H1 (cell line): ENCODE results near the gene ANKMY2. TPM values are rescaled to one million over a fixed set of nuclear protein-coding genes. Genes with fewer than 3 reads are reported as not detected.

ENCODE experiments used
- CTCF ChIA-PET: fragments of 300-600 bp; sonication (Branson Sonifier 250); formaldehyde crosslinking; loops from one replicate; lab custom pipeline; 2021; ENCODE audit not compliant: partially characterized antibody; lab: Charles Lee
- POLR2A ChIA-PET: fragments of 300-600 bp; sonication (Branson Sonifier 250); formaldehyde crosslinking; loops from one replicate; lab custom pipeline; 2021; ENCODE audit warnings: inconsistent platforms; ENCODE audit not compliant: partially characterized antibody; lab: Charles Lee
- DNase-seq, 2 experiments: peaks; one replicate each; pipeline versions ENCODE4 v3.0.0 to v3.0.0-alpha.2; 2010 to 2022; ENCODE audit warnings: low spot score in 2 of 2, low read depth in 1 of 2, mixed read lengths in 1 of 2
- FAIRE-seq: peaks from 2 replicates; lab custom pipeline; 2011; peaks lifted over from hg19 to GRCh38; lab: Jason Lieb, UNC
- H2AFZ ChIP-seq: 2 replicates; pipeline ENCODE4 v1.8.1; 2012; ENCODE audit warnings: low read length, inconsistent platforms
- H2AK5ac ChIP-seq: 2 replicates; pipeline ENCODE4 v1.6.1; 2013; ENCODE audit warnings: low read depth, low read length
- H2BK120ac ChIP-seq: replicated peaks from 2 replicates; pipeline ENCODE3; 2013; ENCODE audit warnings: low read depth, low read length, inconsistent platforms
- H2BK12ac ChIP-seq: 2 replicates; pipeline ENCODE4 v1.6.1; 2013; ENCODE audit warnings: low read depth, low read length
- H2BK15ac ChIP-seq: 2 replicates; pipeline ENCODE4 v1.6.1; 2013; ENCODE audit warnings: low read length
- H2BK20ac ChIP-seq: 2 replicates; pipeline ENCODE4 v1.6.1; 2013; ENCODE audit warnings: low read length
- H2BK5ac ChIP-seq: 2 replicates; pipeline ENCODE4 v1.6.1; 2013; ENCODE audit warnings: low read depth, low read length
- H3K14ac ChIP-seq: 2 replicates; pipeline ENCODE4 v1.6.1; 2013; ENCODE audit warnings: inconsistent platforms; ENCODE audit not compliant: insufficient read length
- H3K18ac ChIP-seq: 2 replicates; pipeline ENCODE4 v1.6.1; 2013; ENCODE audit warnings: low read length; ENCODE audit errors: extremely low read depth
- H3K23ac ChIP-seq: 2 replicates; pipeline ENCODE4 v1.6.1; 2013; ENCODE audit warnings: inconsistent platforms; ENCODE audit not compliant: insufficient read length
- H3K23me2 ChIP-seq: 2 replicates; pipeline ENCODE4 v1.6.1; 2013; ENCODE audit warnings: low read depth, low read length
- H3K27ac ChIP-seq: 2 replicates; pipeline ENCODE4 v1.6.1; 2011; ENCODE audit warnings: low read depth, low read length, inconsistent platforms
- H3K27me3 ChIP-seq, 4 experiments: replicated peaks in 1 of 4; 1 replicate in 1 of 4; 2 replicates in 3 of 4; pipeline versions ENCODE4 v1.6.1 to v1.8.1; 2011 to 2013; ENCODE audit warnings: low read length in 3 of 4, mild to moderate bottlenecking in 3 of 4, inconsistent platforms in 2 of 4, mixed read lengths in 2 of 4, moderate library complexity in 1 of 4; ENCODE audit not compliant: control insufficient read depth in 3 of 4, insufficient read depth in 3 of 4; ENCODE audit errors: extremely low read depth in 1 of 4
- H3K36me3 ChIP-seq, 4 experiments: 2 replicates each; pipeline versions ENCODE4 v1.6.1 to v1.8.1; 2011 to 2013; ENCODE audit warnings: mild to moderate bottlenecking in 4 of 4, low read length in 3 of 4, moderate library complexity in 2 of 4, control low read depth in 1 of 4, inconsistent platforms in 1 of 4; ENCODE audit not compliant: insufficient read depth in 4 of 4, control insufficient read depth in 2 of 4
- H3K4ac ChIP-seq: replicated peaks from 2 replicates; pipeline ENCODE3; 2013; ENCODE audit warnings: low read length, low read depth, mixed read lengths, inconsistent platforms; ENCODE audit not compliant: insufficient read length
- H3K4me1 ChIP-seq, 4 experiments: replicated peaks in 1 of 4; 1 replicate in 1 of 4; 2 replicates in 3 of 4; pipeline versions ENCODE4 v1.6.1 to v1.8.1; 2011 to 2013; ENCODE audit warnings: low read length in 3 of 4, inconsistent platforms in 2 of 4, mixed read lengths in 1 of 4; ENCODE audit not compliant: insufficient read depth in 4 of 4, control insufficient read depth in 3 of 4
- H3K4me2 ChIP-seq, 2 experiments: 2 replicates each; pipeline versions ENCODE4 v1.6.1 to v1.8.1; 2011 to 2013; ENCODE audit warnings: low read depth in 2 of 2, low read length in 2 of 2, control low read depth in 1 of 2, inconsistent platforms in 1 of 2, mild to moderate bottlenecking in 1 of 2; ENCODE audit not compliant: insufficient read depth in 1 of 2
- H3K4me3 ChIP-seq, 4 experiments: fragments of 200-600, 300-600 bp in 1 of 4; sonication (generic), shearing (Covaris generic), sonication (Bioruptor Twin) in 1 of 4; 2 replicates each; pipeline versions ENCODE4 v1.5.1 to v1.8.1; 2011 to 2016; ENCODE audit warnings: low read length in 4 of 4, low read depth in 3 of 4, control low read depth in 2 of 4, inconsistent platforms in 2 of 4, mild to moderate bottlenecking in 2 of 4, mixed read lengths in 1 of 4, moderate library complexity in 1 of 4; ENCODE audit not compliant: insufficient read depth in 2 of 4; ENCODE audit errors: extremely low read depth in 1 of 4
- H3K56ac ChIP-seq: replicated peaks from 2 replicates; pipeline ENCODE3; 2013; ENCODE audit warnings: low read depth, mild to moderate bottlenecking, mixed read lengths, low read length, inconsistent platforms; ENCODE audit not compliant: insufficient read length
- H3K79me1 ChIP-seq: 2 replicates; pipeline ENCODE4 v1.6.1; 2013; ENCODE audit warnings: low read depth, low read length, control low read depth
- H3K79me2 ChIP-seq, 2 experiments: 2 replicates each; pipeline versions ENCODE4 v1.6.1 to v1.8.1; 2012 to 2013; ENCODE audit warnings: low read length in 2 of 2, mild to moderate bottlenecking in 2 of 2, inconsistent platforms in 1 of 2; ENCODE audit not compliant: insufficient read depth in 2 of 2, control insufficient read depth in 1 of 2
- H3K9ac ChIP-seq, 4 experiments: replicated peaks in 1 of 4; 1 replicate in 1 of 4; 2 replicates in 3 of 4; pipeline versions ENCODE4 v1.6.1 to v1.8.1; 2011 to 2013; ENCODE audit warnings: low read depth in 3 of 4, low read length in 3 of 4, control low read depth in 2 of 4, mild to moderate bottlenecking in 2 of 4, moderate library complexity in 2 of 4, inconsistent platforms in 1 of 4; ENCODE audit errors: extremely low read depth in 1 of 4
- H3K9me3 ChIP-seq, 2 experiments: 2 replicates each; pipeline versions ENCODE4 v1.6.1 to v1.8.1; 2012 to 2013; ENCODE audit warnings: mild to moderate bottlenecking in 2 of 2, moderate library complexity in 2 of 2, control low read depth in 1 of 2, inconsistent platforms in 1 of 2, low read depth in 1 of 2, low read length in 1 of 2, mixed read lengths in 1 of 2; ENCODE audit not compliant: insufficient read depth in 2 of 2
- H4K20me1 ChIP-seq, 2 experiments: replicated peaks in 1 of 2; 2 replicates each; pipeline versions ENCODE3 to v1.8.1; 2011 to 2013; ENCODE audit warnings: inconsistent platforms in 2 of 2, low read length in 2 of 2, mild to moderate bottlenecking in 1 of 2; ENCODE audit not compliant: insufficient read depth in 2 of 2, control insufficient read depth in 1 of 2
- H4K5ac ChIP-seq: 2 replicates; pipeline ENCODE4 v1.6.1; 2013; ENCODE audit warnings: low read length, low read depth, mixed read lengths, inconsistent platforms; ENCODE audit not compliant: insufficient read length
- H4K8ac ChIP-seq: 2 replicates; pipeline ENCODE4 v1.8.0; 2013; ENCODE audit warnings: mild to moderate bottlenecking, moderate library complexity, low read length, inconsistent platforms; ENCODE audit not compliant: insufficient read depth; ENCODE audit errors: extremely low read depth
- H4K91ac ChIP-seq: replicated peaks from 2 replicates; pipeline ENCODE3; 2013; ENCODE audit warnings: low read length, mixed read lengths, inconsistent platforms; ENCODE audit not compliant: insufficient read length
- CTBP2 ChIP-seq: IDR thresholded peaks from 2 replicates; pipeline ENCODE4 v1.7.0; 2011; ENCODE audit warnings: borderline replicate concordance, mild to moderate bottlenecking, moderate library complexity, mixed read lengths, low read length; ENCODE audit not compliant: insufficient read depth, insufficient read length
- TCF12 ChIP-seq: IDR thresholded peaks from 2 replicates; pipeline ENCODE4 v1.6.1; 2011; ENCODE audit warnings: low read depth, mild to moderate bottlenecking, low read length
- WGBS, 2 experiments: shearing (Covaris generic) in 1 of 2; methylation state at CpG; one replicate each; pipeline versions ENCODE4 v1.1.6 to v1.1.7; 2013 to 2015; ENCODE audit warnings: low lambda C conversion rate in 2 of 2, mixed read lengths in 2 of 2, inconsistent platforms in 1 of 2, low coverage in 1 of 2, missing lambda C conversion rate in 1 of 2; ENCODE audit not compliant: insufficient replicate concordance in 2 of 2, insufficient coverage in 1 of 2, insufficient read length in 1 of 2; ENCODE audit errors: extremely low coverage in 1 of 2, missing lambda C conversion rate in 1 of 2; 5-methylcytosine and 5-hydroxymethylcytosine counted together
- polyA plus RNA-seq, 7 experiments: library from polyadenylated mRNA; depleted of rRNA in 3 of 7; stranded (reverse) in 5 of 7; unstranded in 2 of 7; fragments of >200 nt in 5 of 7; fragments of 200-250 nt in 2 of 7; gene quantifications; 1 replicate in 5 of 7; 2 replicates in 1 of 7; 4 replicates in 1 of 7; pipeline versions ENCODE4 v1.2.1 to v1.2.3, GENCODE V29; 2011 to 2013; ENCODE audit warnings: missing spikeins in 2 of 7, mixed read lengths in 2 of 7
- total RNA-seq: library from RNA; stranded (reverse); fragmentation: NEBNext Ultra II Directional; extraction: Animal tissue kit (Norgen Biotek cat#: 25700); gene quantifications from 2 replicates; pipeline ENCODE4 v1.2.1, GENCODE V29; 2021

The ANKMY2 gene
- total and polyA plus RNA-seq, 2 of the 8 experiments (the other 6 are each of a cell fraction or from before 2014, with no cell fraction given), result 5.2 to 9.3 TPM

- no peak overlapping the region for H2BK5ac ChIP-seq
- no peak overlapping the region for H3K14ac ChIP-seq
- WGBS, 2 experiments, result 93% methylated on average over 4 of the region's 4 CpGs; no CpG with 5 or more reads in 1 of the 2 experiments
- no peak overlapping the region for H3K56ac ChIP-seq
- no peak overlapping the region for H2BK15ac ChIP-seq
- H3K36me3 ChIP-seq, result peaks cover 0 to 2% (median 0%) of the 10 kb centered on the region in 4 experiments; a peak in 1 of 8 replicates
- no peak overlapping the region for H2BK120ac ChIP-seq
- no peak overlapping the region for H3K23ac ChIP-seq
- H2BK20ac ChIP-seq, result no peak overlapping the region
- H3K9ac ChIP-seq, result no peak overlapping the region
- CTCF ChIA-PET, result interaction anchor here (0.8 to 2.4 kb wide), 4 partner anchors 11 to 31 kb away, joined by 3 to 9 read pairs (median 3); partner anchors contain the start of gene ANKMY2
- H4K8ac ChIP-seq, result no peak overlapping the region
- peaks cover 0 to 4% (median 1%) of the 10 kb centered on the region in 4 experiments; a peak in 3 of 7 replicates for H3K4me1 ChIP-seq
- H4K91ac ChIP-seq, result no peak overlapping the region
- H4K5ac ChIP-seq, result no peak overlapping the region
- H3K4ac ChIP-seq, result no peak overlapping the region
- TF ChIP-seq CTBP2 (no peak), TCF12 (no peak)
- H3K23me2 ChIP-seq, result no peaks in the 10 kb centered on the region
- H3K18ac ChIP-seq, result no peak overlapping the region
- H3K79me1 ChIP-seq, result no peaks in the 10 kb centered on the region
- H2AK5ac ChIP-seq, result no peak overlapping the region
- H3K79me2 ChIP-seq, result peaks cover 0 to 4% of the 10 kb centered on the region in 2 experiments; a peak in 1 of 4 replicates
- no peaks in the 10 kb centered on the region for H3K27me3 ChIP-seq
- no peak overlapping the region for H2AFZ ChIP-seq
- no peak overlapping the region for H2BK12ac ChIP-seq
- no peak overlapping the region for H3K27ac ChIP-seq
- POLR2A ChIA-PET, result interaction anchor here (1.2 to 1.5 kb wide), 2 partner anchors 11 kb away, joined by 4 to 5 read pairs; partner anchors contain the start of gene ANKMY2
- no peak overlapping the region for H3K4me2 ChIP-seq
- DNase-seq (no peak), FAIRE-seq (no peak)
- no peaks in the 10 kb centered on the region for H4K20me1 ChIP-seq
- H3K9me3 ChIP-seq, result no peaks in the 10 kb centered on the region
- no peak overlapping the region for H3K4me3 ChIP-seq
Measured at GRCh38 chr7:16634271-16634738, 11.2 kb downstream of the ANKMY2 start.
